Suppressor macrophage treated with lipopolysaccharide for 1 hour (primary cell): ENCODE data around the gene WDR70.

Source experiments
- DNase-seq, 3 donors: peaks; one replicate each; pipeline ENCODE4 v3.0.0-alpha.2; 2020 to 2022

Gene WDR70

GRCh38 chr5:37695647-37696046 is 316.5 kb downstream of the WDR70 start:
- DNase-seq: no peak

GRCh38 chr5:37696190-37697021 is 317.3 kb downstream of the WDR70 start:
- DNase-seq: no peak

GRCh38 chr5:37701868-37702267 is 322.8 kb downstream of the WDR70 start:
- no peak for DNase-seq

GRCh38 chr5:37703841-37704241 is 324.7 kb downstream of the WDR70 start:
- DNase-seq: no peak

DNA sequence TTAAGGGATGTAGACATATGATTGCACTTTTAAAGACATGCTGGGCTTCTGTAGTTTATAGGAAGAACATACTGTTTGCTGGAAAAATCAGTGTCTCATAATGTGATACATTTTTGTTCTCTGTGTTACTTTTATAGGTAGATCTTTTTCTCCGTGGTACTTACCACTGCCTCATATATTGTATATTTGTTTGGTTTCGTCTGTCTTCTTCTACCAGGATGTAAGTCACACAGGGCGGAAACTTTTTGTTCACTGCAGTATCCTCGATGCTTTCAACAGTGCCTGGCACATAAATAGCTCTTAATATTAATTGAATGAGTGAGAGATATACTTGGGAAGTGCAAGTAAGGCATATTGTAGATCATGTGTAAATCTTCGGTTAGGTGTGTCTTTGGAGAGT is 325.3 kb downstream of the WDR70 start:
- no peak for DNase-seq

DNA sequence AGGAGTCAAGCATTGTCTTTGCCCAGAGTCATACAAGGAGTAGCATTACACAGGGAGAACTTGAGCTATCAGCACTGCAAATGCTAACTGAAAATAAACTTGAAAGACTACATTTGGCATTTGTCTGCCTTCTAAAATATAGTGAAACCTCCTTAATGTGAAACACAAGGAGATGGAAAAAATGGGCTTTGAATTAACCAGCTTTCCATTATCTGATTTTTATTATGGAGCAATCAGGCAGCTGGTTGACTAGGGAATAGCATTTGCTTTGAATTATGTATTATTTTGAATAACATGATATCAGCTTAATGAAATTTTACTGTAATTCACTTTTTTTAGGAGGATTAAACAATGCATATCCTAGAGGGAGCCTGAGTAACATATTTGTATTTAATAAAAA is 329.9 kb downstream of the WDR70 start:
- no peak for DNase-seq

DNA sequence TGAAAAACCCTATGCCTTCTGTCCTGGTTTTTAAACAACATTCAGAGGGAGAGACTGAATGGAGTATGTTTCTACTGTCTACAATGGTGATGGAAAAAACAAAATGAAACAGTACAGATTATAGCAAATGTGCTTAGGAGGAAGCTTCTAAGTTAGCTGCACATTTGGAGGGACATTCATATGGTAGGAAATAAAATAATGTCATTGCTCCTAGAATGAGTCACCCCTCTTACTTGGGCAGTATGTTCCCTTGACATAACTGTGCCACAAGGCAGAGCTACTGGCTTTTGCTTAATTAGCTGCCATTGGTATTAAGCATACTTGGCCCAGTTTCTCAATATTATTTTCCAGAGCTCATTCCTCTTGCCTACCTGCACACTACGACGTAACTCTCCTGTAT is 331.8 kb downstream of the WDR70 start:
- DNase-seq: peak in 1 of 3 donors; percentile 8

- no peak for DNase-seq
These were observed 333.6 kb downstream of the WDR70 start for GRCh38 chr5:37712750-37713149.

DNA sequence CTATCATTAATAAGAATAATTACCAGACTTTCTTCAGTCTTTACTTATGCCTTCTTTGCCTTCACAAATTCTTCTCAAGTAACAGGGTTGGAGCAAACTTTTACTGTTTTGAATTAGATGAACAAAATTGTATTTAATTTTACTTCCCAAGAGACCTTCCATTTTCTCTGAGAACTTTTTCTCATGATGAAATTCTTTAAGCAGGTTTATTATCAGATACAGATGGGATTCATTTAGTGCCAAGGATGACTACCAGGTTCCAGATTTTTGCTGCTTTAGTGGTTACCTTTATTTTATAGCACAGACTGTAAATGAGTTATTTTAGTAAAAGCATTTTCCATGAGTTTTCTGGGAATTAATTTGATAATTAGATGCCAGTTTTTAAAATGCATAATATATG is 335.6 kb downstream of the WDR70 start:
- no peak for DNase-seq

DNA sequence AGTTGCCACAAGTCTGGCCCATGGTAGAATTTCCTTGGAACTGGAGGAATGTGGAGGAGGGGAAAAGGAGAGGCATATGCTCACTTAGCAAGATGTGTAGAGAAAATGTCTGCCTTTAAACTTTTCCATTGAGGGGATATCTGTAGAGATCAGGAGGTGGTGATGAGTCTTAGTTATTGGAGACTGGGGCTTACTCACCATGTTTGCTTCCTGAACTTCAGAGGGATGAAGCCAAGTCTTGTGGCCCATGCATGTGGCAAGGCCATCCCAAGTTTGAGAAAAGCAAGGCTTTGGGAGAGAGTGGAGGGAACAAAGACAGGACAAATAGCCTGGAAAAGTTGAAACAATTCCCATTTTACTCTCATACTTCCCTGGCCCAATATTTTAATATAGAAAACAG is 336.2 kb downstream of the WDR70 start:
- DNase-seq: no peak

GRCh38 chr5:37715992-37716391 is 336.9 kb downstream of the WDR70 start:
- DNase-seq: no peak

GRCh38 chr5:37716405-37716804 is 337.3 kb downstream of the WDR70 start:
- DNase-seq: no peak

- DNase-seq: no peak
These were observed 338.1 kb downstream of the WDR70 start for GRCh38 chr5:37717276-37717612.

GRCh38 chr5:37717613-37718431 is 338.7 kb downstream of the WDR70 start:
- no peak for DNase-seq

DNA sequence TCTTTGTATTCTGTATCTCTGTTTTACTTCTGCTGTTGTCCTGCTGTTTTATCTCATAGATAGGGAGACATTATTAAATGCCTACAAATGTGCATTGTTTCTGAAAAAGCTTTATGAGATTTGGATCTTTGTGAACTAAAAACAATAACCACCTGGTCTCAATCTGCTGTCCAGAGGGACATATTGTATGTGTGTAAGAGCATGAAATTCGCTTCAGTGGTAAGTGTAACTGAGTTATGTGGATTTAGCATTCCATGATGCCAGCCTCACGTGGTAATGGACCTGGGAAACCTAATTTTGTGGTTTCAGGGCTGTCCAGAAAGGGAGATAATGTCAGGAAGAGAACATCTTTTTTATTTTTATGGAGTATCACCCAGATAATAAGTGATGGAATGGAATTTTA is 341.4 kb downstream of the WDR70 start:
- DNase-seq: no peak

GRCh38 chr5:37721447-37721871 is 342.3 kb downstream of the WDR70 start:
- peak; percentile 69 to 84 (median 76) for DNase-seq

DNA sequence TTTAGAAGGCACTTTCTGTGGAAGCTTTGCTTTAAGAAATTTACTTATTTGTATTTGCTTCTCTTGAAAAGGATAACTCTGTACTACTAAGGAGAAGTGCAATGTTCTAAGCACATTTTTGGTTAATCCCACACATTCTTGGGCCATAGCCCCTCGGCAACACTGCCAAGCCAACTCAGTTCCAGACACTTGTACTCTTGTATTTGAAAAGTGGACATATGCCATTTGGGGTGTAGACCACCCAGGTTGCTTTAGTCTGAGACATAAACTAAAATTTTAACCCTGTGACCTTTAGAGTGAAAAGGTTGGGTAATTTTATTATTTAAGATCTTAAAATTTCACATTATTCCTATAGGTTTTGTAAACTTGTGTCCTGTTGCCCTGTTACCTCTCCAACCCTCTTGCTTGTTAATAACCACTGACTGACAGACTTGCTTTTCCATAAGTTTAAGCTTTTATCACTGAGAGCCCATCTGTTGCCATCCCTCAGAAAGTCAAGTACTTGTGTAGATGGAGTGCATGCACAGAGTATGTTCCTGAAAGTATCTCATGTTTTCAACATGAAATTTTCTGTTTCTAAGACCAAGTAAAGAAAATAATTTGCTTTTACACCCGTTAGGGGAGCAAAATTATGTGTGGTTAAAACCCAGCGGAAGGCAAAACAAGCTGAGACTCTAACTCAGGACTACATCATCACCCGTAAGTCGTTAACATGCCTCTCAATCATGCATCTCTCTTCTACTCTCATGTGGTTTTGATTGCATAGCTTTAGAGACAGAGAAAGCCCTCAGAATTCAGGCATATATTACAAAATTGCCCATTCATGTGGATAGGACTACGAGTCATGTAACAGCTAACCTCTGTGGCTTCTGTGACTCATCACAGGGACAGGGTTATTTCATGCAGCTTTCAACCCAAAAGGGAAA is 343.4 kb downstream of the WDR70 start:
- peak; percentile 76 to 93 (median 89) for DNase-seq

- peak in 1 of 3 donors; percentile 15 for DNase-seq
These were observed 344.2 kb downstream of the WDR70 start for GRCh38 chr5:37723162-37723961.

DNA sequence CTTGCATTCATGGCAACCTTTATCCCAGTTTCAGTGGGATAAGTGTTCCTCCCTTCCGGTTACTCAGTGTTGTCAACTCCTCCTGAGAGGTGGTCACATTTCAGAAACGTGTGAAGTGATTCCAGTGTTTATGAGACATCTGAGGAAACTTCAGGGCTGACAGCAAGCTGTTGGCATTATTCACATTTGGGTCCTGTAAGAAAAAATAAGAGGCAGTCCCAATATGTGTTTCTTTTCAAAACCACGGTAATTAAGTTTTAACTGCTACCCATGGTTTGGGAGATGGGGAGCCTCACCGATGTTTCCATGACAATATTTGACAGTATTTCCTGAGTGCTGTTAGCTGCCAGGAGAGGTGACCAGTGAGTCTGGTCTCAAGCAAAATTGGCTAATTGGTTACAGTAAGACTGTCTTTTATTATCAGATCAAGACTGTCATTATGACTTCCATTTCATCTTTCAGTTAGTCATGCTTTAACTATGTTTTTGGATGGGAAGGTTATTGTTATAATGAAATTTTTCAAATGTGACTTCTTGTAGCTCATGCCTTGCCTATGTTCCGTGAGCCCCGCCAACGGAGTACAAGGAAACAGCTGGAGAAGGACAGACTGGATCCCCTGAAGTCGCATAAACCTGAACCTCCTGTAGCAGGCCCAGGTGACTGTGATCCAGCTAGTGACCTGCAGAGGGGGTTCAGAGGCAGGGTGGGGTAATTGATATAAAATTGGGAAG is 345.4 kb downstream of the WDR70 start:
- DNase-seq: no peak

- DNase-seq: no peak
These were observed 346.1 kb downstream of the WDR70 start for GRCh38 chr5:37725185-37725584.

- DNase-seq: no peak
These were observed 348.1 kb downstream of the WDR70 start for GRCh38 chr5:37727238-37727637.
